K562 (cell line): Measurements from ENCODE around the gene HSBP1L1. TPM values are rescaled to one million over a fixed set of nuclear protein-coding genes. Genes with fewer than 3 reads are reported as not detected.

Experiments
- CBFA2T3 ChIP-seq: fragments of 450-650 bp; IDR thresholded peaks from 2 replicates; pipeline ENCODE4 v1.6.1; 2017
- CREB1 ChIP-seq, 2 experiments: sonication (generic) in 1 of 2; formaldehyde crosslinking in 1 of 2; IDR thresholded peaks; 2 replicates each; pipeline versions ENCODE4 v1.6.1 to v1.8.0; 2012 to 2022; ENCODE audit warnings: inconsistent platforms in 1 of 2, mild to moderate bottlenecking in 1 of 2, missing genetic modification reagents in 1 of 2, moderate library complexity in 1 of 2
- E2F4 ChIP-seq: sonication (generic); formaldehyde crosslinking; IDR thresholded peaks from 2 replicates; pipeline ENCODE4 v1.8.0; 2022; ENCODE audit warnings: mild to moderate bottlenecking, low read depth, missing genetic modification reagents
- MLLT1 ChIP-seq, 2 experiments: fragments of 450-650 bp; IDR thresholded peaks; 2 replicates each; pipeline ENCODE4 v1.6.1; 2016
- NEUROD1 ChIP-seq: fragments of 150-350 bp; IDR thresholded peaks from 2 replicates; pipeline ENCODE4 v1.6.1; 2014; ENCODE audit warnings: borderline replicate concordance, low read length, low read depth; ENCODE audit not compliant: partially characterized antibody
- RCOR1 ChIP-seq, 2 experiments: IDR thresholded peaks; 2 replicates each; pipeline ENCODE4 v1.6.1; 2012; ENCODE audit warnings: low read depth in 2 of 2, low read length in 2 of 2, borderline replicate concordance in 1 of 2, improper control_type of control experiment in 1 of 2
- TCF3 ChIP-seq: sonication (generic); formaldehyde crosslinking; IDR thresholded peaks from 2 replicates; pipeline ENCODE4 v1.4.0; 2020; ENCODE audit warnings: mild to moderate bottlenecking, missing genetic modification reagents
- U2AF2 ChIP-seq: fragments of 200-400 bp; formaldehyde crosslinking; optimal IDR thresholded peaks from 2 replicates; pipeline ENCODE3; 2017; ENCODE audit warnings: low read depth, mild to moderate bottlenecking, low read length
- ZNF282 ChIP-seq: sonication (generic); formaldehyde crosslinking; IDR thresholded peaks from 2 replicates; pipeline ENCODE4 v1.8.1; 2023; ENCODE audit warnings: missing genetic modification reagents
- ZZZ3 ChIP-seq: fragments of 450-650 bp; IDR thresholded peaks from 2 replicates; pipeline ENCODE4 v1.6.1; 2016; ENCODE audit warnings: antibody characterized with exemption, mild to moderate bottlenecking, moderate library complexity
- polyA plus RNA-seq, 8 experiments: library from polyadenylated mRNA; depleted of rRNA in 4 of 8; stranded (reverse) in 5 of 8; unstranded in 3 of 8; fragments of >200 nt; fragmentation: Nextera tagmentation in 2 of 8; fragmentation: Illumina TruSeq in 1 of 8; extraction: Ambion mirVana in 2 of 8; extraction: Trizol in 1 of 8; gene quantifications; 2 replicates each; pipeline versions ENCODE4 v1.2.1 to v1.2.3, GENCODE V29; 2011 to 2014; ENCODE audit warnings: inconsistent platforms in 1 of 8, missing spikeins in 1 of 8
- total RNA-seq, 7 experiments: library from RNA; depleted of rRNA in 6 of 7; stranded (reverse); fragments of >200 nt in 6 of 7; fragmentation: Illumina TruSeq in 2 of 7; extraction: Trizol in 2 of 7; gene quantifications; 2 replicates each; pipeline versions ENCODE4 v1.2.1 to v1.2.3, GENCODE V29; 2011 to 2021; ENCODE audit warnings: low replicate concordance in 1 of 7
- TF ChIP-seq, protein P1 (sequence below): fragments of 450-650 bp; IDR thresholded peaks from 2 replicates; pipeline ENCODE4 v1.6.1; 2016; ENCODE audit warnings: mild to moderate bottlenecking, moderate library complexity

HSBP1L1 gene
- total and polyA plus RNA-seq, 9 of the 15 experiments (the other 6 are each of a cell fraction or from before 2014, with no cell fraction given): 0.24 to 0.36 TPM; not detected in 7

DNA sequence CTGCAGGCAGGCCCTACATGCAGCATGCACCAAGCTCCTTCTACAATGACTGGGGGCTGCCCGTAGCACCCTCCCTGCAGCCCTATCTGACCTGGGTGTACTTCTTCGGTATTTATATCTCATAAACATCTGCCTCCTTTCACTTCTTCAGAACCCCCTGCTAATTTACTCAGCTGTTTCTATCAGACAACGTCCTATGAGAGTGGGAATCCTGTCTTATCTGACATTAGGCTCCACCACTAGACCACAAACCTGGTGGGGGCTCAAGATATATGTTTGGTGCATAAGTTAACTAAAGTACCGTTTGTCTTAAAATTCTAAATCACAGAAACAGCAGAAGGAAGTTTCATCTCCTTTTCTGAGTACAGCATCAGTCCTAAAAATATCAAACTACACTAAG is 10.6 kb downstream of the HSBP1L1 start (continued):
- TF ChIP-seq U2AF2 (no peak), NEUROD1 (no peak), TCF3 (CRISPR knock-in tag) (peak; percentile 83), E2F4 (no peak), MLLT1 (IDR thresholded peaks at IDR 0.05) (0 out of 4 replicates have a peak, but pooled peaks of 1 of the 2 experiments have one; percentile 53), ZNF282 (CRISPR knock-in tag) (no peak), CBFA2T3 (peak; percentile 85), CREB1 (IDR thresholded peaks at IDR 0.05) (no peak), CREB1 (CRISPR knock-in tag; IDR thresholded peaks at IDR 0.05) (no peak), ZZZ3 (no peak), RCOR1 (IDR thresholded peaks at IDR 0.05; ENCODE audit: borderline replicate concordance in 1 of 2, low read depth in 2 of 2, low read length in 2 of 2) (peak in 1 of 2 experiments; percentile 65; a peak in 1 of 4 replicates)
- TF ChIP-seq, protein P1, sequence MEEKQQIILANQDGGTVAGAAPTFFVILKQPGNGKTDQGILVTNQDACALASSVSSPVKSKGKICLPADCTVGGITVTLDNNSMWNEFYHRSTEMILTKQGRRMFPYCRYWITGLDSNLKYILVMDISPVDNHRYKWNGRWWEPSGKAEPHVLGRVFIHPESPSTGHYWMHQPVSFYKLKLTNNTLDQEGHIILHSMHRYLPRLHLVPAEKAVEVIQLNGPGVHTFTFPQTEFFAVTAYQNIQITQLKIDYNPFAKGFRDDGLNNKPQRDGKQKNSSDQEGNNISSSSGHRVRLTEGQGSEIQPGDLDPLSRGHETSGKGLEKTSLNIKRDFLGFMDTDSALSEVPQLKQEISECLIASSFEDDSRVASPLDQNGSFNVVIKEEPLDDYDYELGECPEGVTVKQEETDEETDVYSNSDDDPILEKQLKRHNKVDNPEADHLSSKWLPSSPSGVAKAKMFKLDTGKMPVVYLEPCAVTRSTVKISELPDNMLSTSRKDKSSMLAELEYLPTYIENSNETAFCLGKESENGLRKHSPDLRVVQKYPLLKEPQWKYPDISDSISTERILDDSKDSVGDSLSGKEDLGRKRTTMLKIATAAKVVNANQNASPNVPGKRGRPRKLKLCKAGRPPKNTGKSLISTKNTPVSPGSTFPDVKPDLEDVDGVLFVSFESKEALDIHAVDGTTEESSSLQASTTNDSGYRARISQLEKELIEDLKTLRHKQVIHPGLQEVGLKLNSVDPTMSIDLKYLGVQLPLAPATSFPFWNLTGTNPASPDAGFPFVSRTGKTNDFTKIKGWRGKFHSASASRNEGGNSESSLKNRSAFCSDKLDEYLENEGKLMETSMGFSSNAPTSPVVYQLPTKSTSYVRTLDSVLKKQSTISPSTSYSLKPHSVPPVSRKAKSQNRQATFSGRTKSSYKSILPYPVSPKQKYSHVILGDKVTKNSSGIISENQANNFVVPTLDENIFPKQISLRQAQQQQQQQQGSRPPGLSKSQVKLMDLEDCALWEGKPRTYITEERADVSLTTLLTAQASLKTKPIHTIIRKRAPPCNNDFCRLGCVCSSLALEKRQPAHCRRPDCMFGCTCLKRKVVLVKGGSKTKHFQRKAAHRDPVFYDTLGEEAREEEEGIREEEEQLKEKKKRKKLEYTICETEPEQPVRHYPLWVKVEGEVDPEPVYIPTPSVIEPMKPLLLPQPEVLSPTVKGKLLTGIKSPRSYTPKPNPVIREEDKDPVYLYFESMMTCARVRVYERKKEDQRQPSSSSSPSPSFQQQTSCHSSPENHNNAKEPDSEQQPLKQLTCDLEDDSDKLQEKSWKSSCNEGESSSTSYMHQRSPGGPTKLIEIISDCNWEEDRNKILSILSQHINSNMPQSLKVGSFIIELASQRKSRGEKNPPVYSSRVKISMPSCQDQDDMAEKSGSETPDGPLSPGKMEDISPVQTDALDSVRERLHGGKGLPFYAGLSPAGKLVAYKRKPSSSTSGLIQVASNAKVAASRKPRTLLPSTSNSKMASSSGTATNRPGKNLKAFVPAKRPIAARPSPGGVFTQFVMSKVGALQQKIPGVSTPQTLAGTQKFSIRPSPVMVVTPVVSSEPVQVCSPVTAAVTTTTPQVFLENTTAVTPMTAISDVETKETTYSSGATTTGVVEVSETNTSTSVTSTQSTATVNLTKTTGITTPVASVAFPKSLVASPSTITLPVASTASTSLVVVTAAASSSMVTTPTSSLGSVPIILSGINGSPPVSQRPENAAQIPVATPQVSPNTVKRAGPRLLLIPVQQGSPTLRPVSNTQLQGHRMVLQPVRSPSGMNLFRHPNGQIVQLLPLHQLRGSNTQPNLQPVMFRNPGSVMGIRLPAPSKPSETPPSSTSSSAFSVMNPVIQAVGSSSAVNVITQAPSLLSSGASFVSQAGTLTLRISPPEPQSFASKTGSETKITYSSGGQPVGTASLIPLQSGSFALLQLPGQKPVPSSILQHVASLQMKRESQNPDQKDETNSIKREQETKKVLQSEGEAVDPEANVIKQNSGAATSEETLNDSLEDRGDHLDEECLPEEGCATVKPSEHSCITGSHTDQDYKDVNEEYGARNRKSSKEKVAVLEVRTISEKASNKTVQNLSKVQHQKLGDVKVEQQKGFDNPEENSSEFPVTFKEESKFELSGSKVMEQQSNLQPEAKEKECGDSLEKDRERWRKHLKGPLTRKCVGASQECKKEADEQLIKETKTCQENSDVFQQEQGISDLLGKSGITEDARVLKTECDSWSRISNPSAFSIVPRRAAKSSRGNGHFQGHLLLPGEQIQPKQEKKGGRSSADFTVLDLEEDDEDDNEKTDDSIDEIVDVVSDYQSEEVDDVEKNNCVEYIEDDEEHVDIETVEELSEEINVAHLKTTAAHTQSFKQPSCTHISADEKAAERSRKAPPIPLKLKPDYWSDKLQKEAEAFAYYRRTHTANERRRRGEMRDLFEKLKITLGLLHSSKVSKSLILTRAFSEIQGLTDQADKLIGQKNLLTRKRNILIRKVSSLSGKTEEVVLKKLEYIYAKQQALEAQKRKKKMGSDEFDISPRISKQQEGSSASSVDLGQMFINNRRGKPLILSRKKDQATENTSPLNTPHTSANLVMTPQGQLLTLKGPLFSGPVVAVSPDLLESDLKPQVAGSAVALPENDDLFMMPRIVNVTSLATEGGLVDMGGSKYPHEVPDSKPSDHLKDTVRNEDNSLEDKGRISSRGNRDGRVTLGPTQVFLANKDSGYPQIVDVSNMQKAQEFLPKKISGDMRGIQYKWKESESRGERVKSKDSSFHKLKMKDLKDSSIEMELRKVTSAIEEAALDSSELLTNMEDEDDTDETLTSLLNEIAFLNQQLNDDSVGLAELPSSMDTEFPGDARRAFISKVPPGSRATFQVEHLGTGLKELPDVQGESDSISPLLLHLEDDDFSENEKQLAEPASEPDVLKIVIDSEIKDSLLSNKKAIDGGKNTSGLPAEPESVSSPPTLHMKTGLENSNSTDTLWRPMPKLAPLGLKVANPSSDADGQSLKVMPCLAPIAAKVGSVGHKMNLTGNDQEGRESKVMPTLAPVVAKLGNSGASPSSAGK: no peak
